ENCODE data around the gene HDAC8. TPM values are rescaled to one million over a fixed set of nuclear protein-coding genes. Genes with fewer than 3 reads are reported as not detected.

HDAC8 gene
- polyA plus RNA-seq, 1 donor from 2014 or later, result 54.0 TPM

DNA sequence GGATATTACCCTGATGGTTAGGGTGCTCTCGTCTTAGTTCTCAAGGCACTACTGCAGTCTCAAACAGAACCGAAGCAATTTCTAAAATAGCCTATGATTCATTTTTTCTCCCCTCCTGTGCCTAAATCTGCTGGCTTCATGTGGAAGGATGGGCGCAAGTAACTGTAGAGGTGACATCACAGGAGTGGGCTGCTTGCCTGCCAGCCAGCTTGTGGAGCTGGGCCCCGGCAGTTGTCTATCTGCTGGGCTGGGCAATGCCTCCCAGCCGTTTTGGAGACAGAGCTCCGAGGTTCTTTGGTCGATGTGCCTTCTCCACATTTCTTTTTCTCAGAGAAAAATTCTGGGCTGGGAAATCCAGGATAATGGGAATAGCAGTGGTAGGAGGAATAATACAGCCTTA lies 232.6 kb downstream of the HDAC8 start:
- Histone ChIP-seq H3K79me2 (replicated peaks; ENCODE audit: insufficient read depth, low read length) (no peaks in the 10 kb centered on the region), H2AFZ (ENCODE audit: low read depth, low read length) (no peak overlapping the region), H3K9me2 (ENCODE audit: insufficient read depth, low read length) (no peaks in the 10 kb centered on the region), H3K36me3 (ENCODE audit: insufficient read depth, low read length) (no peaks in the 10 kb centered on the region), H3K27me3 (ENCODE audit: insufficient read depth, low read depth, low read length) (no peaks in the 10 kb centered on the region), H3K4me2 (ENCODE audit: low read length) (no peak overlapping the region), H3K9me3 (ENCODE audit: low read length) (no peaks in the 10 kb centered on the region), H3K4me3 (ENCODE audit: low read length) (no peak overlapping the region), H3F3A (ENCODE audit: insufficient read depth, low read length, poor library complexity, severe bottlenecking) (no peaks in the 10 kb centered on the region), H3K27ac (ENCODE audit: low read length) (no peak overlapping the region), H4K20me1 (ENCODE audit: insufficient read depth) (no peaks in the 10 kb centered on the region), H3K9ac (ENCODE audit: low read length) (no peak overlapping the region)
- TF ChIP-seq SMC3 (conservative IDR thresholded peaks at IDR 0.05; ENCODE audit: poor library complexity), result no peak
- no peak for TF ChIP-seq EP300 (conservative IDR thresholded peaks at IDR 0.05; ENCODE audit: poor library complexity, severe bottlenecking)
- no peak for TF ChIP-seq EZH2 (IDR thresholded peaks at IDR 0.05; ENCODE audit: borderline replicate concordance, insufficient read depth, low read length, poor library complexity, severe bottlenecking)

DNA sequence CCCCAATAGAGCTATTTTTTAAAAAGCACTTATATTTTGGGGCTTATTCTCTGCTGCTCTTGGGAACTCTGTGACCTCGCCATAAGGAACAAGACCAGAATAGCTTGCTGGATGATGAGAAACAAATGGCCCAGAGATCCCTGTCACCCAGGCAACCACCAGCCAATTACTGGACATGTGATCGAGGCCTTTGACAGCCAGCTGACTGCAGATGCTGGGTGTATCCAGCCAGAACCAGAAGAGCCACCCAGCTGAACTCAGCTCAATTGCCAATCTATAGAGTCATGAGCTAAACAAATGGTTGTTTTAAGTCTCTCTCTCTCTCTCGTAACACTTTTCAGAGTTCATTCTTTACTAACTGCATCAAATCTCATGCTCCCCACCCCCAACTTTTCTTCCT lies 242.5 kb downstream of the HDAC8 start:
- H3K9me2 ChIP-seq (ENCODE audit: insufficient read depth, low read length), result no peaks in the 10 kb centered on the region
- no peak overlapping the region for H3K27ac ChIP-seq (ENCODE audit: low read length)
- no peak overlapping the region for H3K4me2 ChIP-seq (ENCODE audit: low read length)
- no peak overlapping the region for H3K9ac ChIP-seq (ENCODE audit: low read length)
- no peaks in the 10 kb centered on the region for H3K36me3 ChIP-seq (ENCODE audit: insufficient read depth, low read length)
- H2AFZ ChIP-seq (ENCODE audit: low read depth, low read length), result no peak overlapping the region
- H3K27me3 ChIP-seq (ENCODE audit: insufficient read depth, low read depth, low read length), result no peaks in the 10 kb centered on the region
- no peaks in the 10 kb centered on the region for H3K79me2 ChIP-seq (replicated peaks; ENCODE audit: insufficient read depth, low read length)
- H3K4me3 ChIP-seq (ENCODE audit: low read length), result no peak overlapping the region
- TF ChIP-seq RAD21 (conservative IDR thresholded peaks at IDR 0.05), result no peak
- no peak for TF ChIP-seq TAF1 (IDR thresholded peaks at IDR 0.05; ENCODE audit: low read depth)
- no peak for TF ChIP-seq MXI1 (conservative IDR thresholded peaks at IDR 0.05; ENCODE audit: poor library complexity, severe bottlenecking)
- no peak for TF ChIP-seq POLR2AphosphoS5 (IDR thresholded peaks at IDR 0.05)
- no peak for TF ChIP-seq EP300 (conservative IDR thresholded peaks at IDR 0.05; ENCODE audit: poor library complexity, severe bottlenecking)
- no peak for TF ChIP-seq EZH2 (IDR thresholded peaks at IDR 0.05; ENCODE audit: borderline replicate concordance, insufficient read depth, low read length, poor library complexity, severe bottlenecking)
- TF ChIP-seq, protein P1, sequence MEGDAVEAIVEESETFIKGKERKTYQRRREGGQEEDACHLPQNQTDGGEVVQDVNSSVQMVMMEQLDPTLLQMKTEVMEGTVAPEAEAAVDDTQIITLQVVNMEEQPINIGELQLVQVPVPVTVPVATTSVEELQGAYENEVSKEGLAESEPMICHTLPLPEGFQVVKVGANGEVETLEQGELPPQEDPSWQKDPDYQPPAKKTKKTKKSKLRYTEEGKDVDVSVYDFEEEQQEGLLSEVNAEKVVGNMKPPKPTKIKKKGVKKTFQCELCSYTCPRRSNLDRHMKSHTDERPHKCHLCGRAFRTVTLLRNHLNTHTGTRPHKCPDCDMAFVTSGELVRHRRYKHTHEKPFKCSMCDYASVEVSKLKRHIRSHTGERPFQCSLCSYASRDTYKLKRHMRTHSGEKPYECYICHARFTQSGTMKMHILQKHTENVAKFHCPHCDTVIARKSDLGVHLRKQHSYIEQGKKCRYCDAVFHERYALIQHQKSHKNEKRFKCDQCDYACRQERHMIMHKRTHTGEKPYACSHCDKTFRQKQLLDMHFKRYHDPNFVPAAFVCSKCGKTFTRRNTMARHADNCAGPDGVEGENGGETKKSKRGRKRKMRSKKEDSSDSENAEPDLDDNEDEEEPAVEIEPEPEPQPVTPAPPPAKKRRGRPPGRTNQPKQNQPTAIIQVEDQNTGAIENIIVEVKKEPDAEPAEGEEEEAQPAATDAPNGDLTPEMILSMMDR (IDR thresholded peaks at IDR 0.05; ENCODE audit: poor library complexity, severe bottlenecking), result no peak
- TF ChIP-seq, protein P2, sequence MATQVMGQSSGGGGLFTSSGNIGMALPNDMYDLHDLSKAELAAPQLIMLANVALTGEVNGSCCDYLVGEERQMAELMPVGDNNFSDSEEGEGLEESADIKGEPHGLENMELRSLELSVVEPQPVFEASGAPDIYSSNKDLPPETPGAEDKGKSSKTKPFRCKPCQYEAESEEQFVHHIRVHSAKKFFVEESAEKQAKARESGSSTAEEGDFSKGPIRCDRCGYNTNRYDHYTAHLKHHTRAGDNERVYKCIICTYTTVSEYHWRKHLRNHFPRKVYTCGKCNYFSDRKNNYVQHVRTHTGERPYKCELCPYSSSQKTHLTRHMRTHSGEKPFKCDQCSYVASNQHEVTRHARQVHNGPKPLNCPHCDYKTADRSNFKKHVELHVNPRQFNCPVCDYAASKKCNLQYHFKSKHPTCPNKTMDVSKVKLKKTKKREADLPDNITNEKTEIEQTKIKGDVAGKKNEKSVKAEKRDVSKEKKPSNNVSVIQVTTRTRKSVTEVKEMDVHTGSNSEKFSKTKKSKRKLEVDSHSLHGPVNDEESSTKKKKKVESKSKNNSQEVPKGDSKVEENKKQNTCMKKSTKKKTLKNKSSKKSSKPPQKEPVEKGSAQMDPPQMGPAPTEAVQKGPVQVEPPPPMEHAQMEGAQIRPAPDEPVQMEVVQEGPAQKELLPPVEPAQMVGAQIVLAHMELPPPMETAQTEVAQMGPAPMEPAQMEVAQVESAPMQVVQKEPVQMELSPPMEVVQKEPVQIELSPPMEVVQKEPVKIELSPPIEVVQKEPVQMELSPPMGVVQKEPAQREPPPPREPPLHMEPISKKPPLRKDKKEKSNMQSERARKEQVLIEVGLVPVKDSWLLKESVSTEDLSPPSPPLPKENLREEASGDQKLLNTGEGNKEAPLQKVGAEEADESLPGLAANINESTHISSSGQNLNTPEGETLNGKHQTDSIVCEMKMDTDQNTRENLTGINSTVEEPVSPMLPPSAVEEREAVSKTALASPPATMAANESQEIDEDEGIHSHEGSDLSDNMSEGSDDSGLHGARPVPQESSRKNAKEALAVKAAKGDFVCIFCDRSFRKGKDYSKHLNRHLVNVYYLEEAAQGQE (IDR thresholded peaks at IDR 0.05; ENCODE audit: borderline replicate concordance), result no peak
- no peak for TF ChIP-seq SMC3 (conservative IDR thresholded peaks at IDR 0.05; ENCODE audit: poor library complexity)
- no peaks in the 10 kb centered on the region for H3F3A ChIP-seq (ENCODE audit: insufficient read depth, low read length, poor library complexity, severe bottlenecking)
- no peaks in the 10 kb centered on the region for H3K9me3 ChIP-seq (ENCODE audit: low read length)
- no peaks in the 10 kb centered on the region for H4K20me1 ChIP-seq (ENCODE audit: insufficient read depth)

All from neural cell (in vitro differentiated cells).